Neural progenitor cell (in vitro differentiated cells): ENCODE results near the gene KLHL8. TPM values are rescaled to one million over a fixed set of nuclear protein-coding genes. Genes with fewer than 3 reads are reported as not detected.

Experiments
- DNase-seq: peaks from one replicate; pipeline ENCODE4 v3.0.0-alpha.2; 2016; ENCODE audit warnings: low spot score
- H2AFZ ChIP-seq: fragments of 200-600 bp; sonication (generic); replicated peaks from 2 replicates; pipeline ENCODE4 v1.6.1; 2016; ENCODE audit warnings: antibody characterized with exemption
- H3F3A ChIP-seq: fragments of 200-600 bp; sonication (generic); 2 replicates; pipeline ENCODE4 v1.6.1; 2016; ENCODE audit warnings: antibody characterized with exemption, low read depth
- H3K27ac ChIP-seq: fragments of 200-600 bp; sonication (generic); 2 replicates; pipeline ENCODE4 v1.5.1; 2016; ENCODE audit warnings: mild to moderate bottlenecking
- H3K27me3 ChIP-seq: fragments of 200-600 bp; sonication (generic); 2 replicates; pipeline ENCODE4 v1.6.1; 2016; ENCODE audit warnings: mild to moderate bottlenecking, moderate library complexity
- H3K36me3 ChIP-seq: fragments of 200-600 bp; sonication (generic); 2 replicates; pipeline ENCODE4 v1.5.1; 2016
- H3K4me1 ChIP-seq: fragments of 200-600 bp; sonication (generic); 2 replicates; pipeline ENCODE4 v1.6.1; 2016; ENCODE audit warnings: mixed run types
- H3K4me2 ChIP-seq: fragments of 200-600 bp; sonication (generic); 2 replicates; pipeline ENCODE4 v1.6.1; 2016
- H3K4me3 ChIP-seq: fragments of 200-600 bp; sonication (generic); 2 replicates; pipeline ENCODE4 v1.5.1; 2016
- H3K79me2 ChIP-seq: fragments of 200-600 bp; sonication (generic); 2 replicates; pipeline ENCODE4 v1.6.1; 2016; ENCODE audit warnings: low read depth
- H3K9ac ChIP-seq: fragments of 200-600 bp; sonication (generic); 2 replicates; pipeline ENCODE4 v1.6.1; 2016
- H3K9me3 ChIP-seq: fragments of 200-600 bp; sonication (generic); 2 replicates; pipeline ENCODE4 v1.5.1; 2016; ENCODE audit warnings: low read depth
- H4K20me1 ChIP-seq: fragments of 200-600 bp; sonication (generic); 2 replicates; pipeline ENCODE4 v1.6.1; 2016; ENCODE audit warnings: low read depth
- H3K27ac Mint-ChIP-seq: 3 replicates; pipeline ENCODE4 v1.8.0; 2021; ENCODE audit warnings: mixed read lengths
- H3K27me3 Mint-ChIP-seq: 2 replicates; pipeline ENCODE4 v1.8.0; 2022; ENCODE audit warnings: low read depth, mild to moderate bottlenecking, inconsistent platforms, moderate library complexity, mixed read lengths; ENCODE audit not compliant: insufficient read depth
- H3K36me3 Mint-ChIP-seq: 3 replicates; pipeline ENCODE4 v1.8.0; 2021; ENCODE audit warnings: mixed read lengths
- H3K4me1 Mint-ChIP-seq: 3 replicates; pipeline ENCODE4 v1.8.0; 2021; ENCODE audit warnings: mixed read lengths
- H3K4me3 Mint-ChIP-seq: 3 replicates; pipeline ENCODE4 v1.8.0; 2021; ENCODE audit warnings: mild to moderate bottlenecking, moderate library complexity, mixed read lengths
- H3K9me3 Mint-ChIP-seq: 3 replicates; pipeline ENCODE4 v1.8.0; 2020; ENCODE audit warnings: mixed read lengths
- CTCF ChIP-seq: fragments of 200-600 bp; sonication (generic); IDR thresholded peaks from 2 replicates; pipeline ENCODE4 v1.5.1; 2017; ENCODE audit warnings: antibody characterized with exemption, mild to moderate bottlenecking
- EZH2 ChIP-seq: fragments of 200-600 bp; sonication (generic); IDR thresholded peaks from 2 replicates; pipeline ENCODE4 v1.6.1; 2017; ENCODE audit warnings: antibody characterized with exemption, mild to moderate bottlenecking, moderate library complexity
- EZH2phosphoT487 ChIP-seq: fragments of 200-600 bp; sonication (generic); IDR thresholded peaks from 2 replicates; pipeline ENCODE4 v1.6.1; 2017; ENCODE audit warnings: antibody characterized with exemption
- total RNA-seq: library from RNA; depleted of rRNA; stranded (reverse); fragments of >200 nt; gene quantifications from 2 replicates; pipeline ENCODE4 v1.2.3, GENCODE V29; 2015; ENCODE audit warnings: low replicate concordance

Gene KLHL8
- total RNA-seq, 1 donor from 2014 or later: 20.3 TPM

DNA sequence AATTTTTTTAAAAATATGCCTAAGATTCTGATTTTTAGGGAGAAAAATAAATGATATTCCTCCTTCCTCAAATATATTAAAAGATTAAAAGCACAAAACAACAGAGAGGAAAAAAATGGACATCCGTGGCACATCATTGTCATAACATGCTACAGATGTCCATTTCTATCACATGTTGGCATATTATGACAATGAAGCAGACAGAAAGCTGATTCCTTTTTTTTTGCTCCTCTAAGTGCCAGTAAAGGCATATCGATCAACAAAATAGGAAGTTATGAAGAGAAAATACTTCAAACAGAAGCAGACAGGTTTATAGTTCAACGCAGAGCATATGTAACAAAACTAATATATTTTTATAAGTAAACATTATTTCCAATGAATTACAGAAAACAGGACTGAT lies 11.2 kb downstream of the KLHL8 start:
- H3K4me1 Mint-ChIP-seq: no peaks in the 10 kb centered on the region
- peaks cover 88% of the 10 kb centered on the region for H3K79me2 ChIP-seq
- H3K36me3 ChIP-seq: no peaks in the 10 kb centered on the region
- H3K27me3 Mint-ChIP-seq: no peaks in the 10 kb centered on the region
- TF ChIP-seq EZH2: no peak
- no peak for TF ChIP-seq CTCF
- TF ChIP-seq EZH2phosphoT487: no peak
- H3K4me3 Mint-ChIP-seq: no peak overlapping the region
- H3K9me3 ChIP-seq: no peaks in the 10 kb centered on the region
- H3K9me3 Mint-ChIP-seq: peaks cover 17% of the 10 kb centered on the region
- H4K20me1 ChIP-seq: peaks cover 7% of the 10 kb centered on the region
- no peak overlapping the region for H3K27ac ChIP-seq
- no peak overlapping the region for H2AFZ ChIP-seq
- H3K36me3 Mint-ChIP-seq: peaks cover 27% of the 10 kb centered on the region
- no peak overlapping the region for H3K4me2 ChIP-seq
- no peak overlapping the region for H3K27ac Mint-ChIP-seq
- no peaks in the 10 kb centered on the region for H3F3A ChIP-seq
- H3K9ac ChIP-seq: no peak overlapping the region
- no peak overlapping the region for H3K4me3 ChIP-seq
- no peak for DNase-seq
- H3K4me1 ChIP-seq: no peaks in the 10 kb centered on the region
- no peaks in the 10 kb centered on the region for H3K27me3 ChIP-seq

DNA sequence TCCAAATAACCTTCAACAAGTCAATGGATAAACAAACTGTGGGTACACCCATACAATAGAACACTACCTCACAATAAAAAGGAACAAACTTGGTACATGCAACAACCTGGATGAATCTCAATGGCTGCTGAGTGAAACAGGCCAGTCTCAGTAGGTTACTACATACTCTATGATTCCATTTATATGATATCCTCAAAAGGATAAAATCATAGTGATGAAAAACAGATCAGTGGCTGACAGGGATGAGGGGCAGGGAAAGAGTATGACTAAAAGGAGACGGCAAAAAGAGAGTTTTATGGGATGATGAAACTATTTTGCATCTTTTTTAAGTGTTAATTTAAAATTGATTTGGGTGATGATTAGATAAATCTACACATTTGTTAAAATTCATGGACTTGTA lies 15.9 kb downstream of the KLHL8 start:
- H3F3A ChIP-seq: no peaks in the 10 kb centered on the region
- H3K4me1 Mint-ChIP-seq: no peaks in the 10 kb centered on the region
- peaks cover 95% of the 10 kb centered on the region for H3K79me2 ChIP-seq
- peaks cover 40% of the 10 kb centered on the region for H3K36me3 Mint-ChIP-seq
- H4K20me1 ChIP-seq: no peaks in the 10 kb centered on the region
- H3K36me3 ChIP-seq: no peaks in the 10 kb centered on the region
- H3K4me3 Mint-ChIP-seq: no peak overlapping the region
- no peak for DNase-seq
- H3K4me2 ChIP-seq: no peak overlapping the region
- H3K27me3 ChIP-seq: no peaks in the 10 kb centered on the region
- peaks cover 40% of the 10 kb centered on the region for H3K9me3 Mint-ChIP-seq
- no peak overlapping the region for H3K27ac ChIP-seq
- H2AFZ ChIP-seq: no peak overlapping the region
- H3K27me3 Mint-ChIP-seq: no peaks in the 10 kb centered on the region
- no peak for TF ChIP-seq EZH2phosphoT487
- no peak for TF ChIP-seq EZH2
- TF ChIP-seq CTCF: no peak
- H3K4me3 ChIP-seq: no peak overlapping the region
- H3K27ac Mint-ChIP-seq: no peak overlapping the region
- H3K9ac ChIP-seq: no peak overlapping the region
- no peaks in the 10 kb centered on the region for H3K9me3 ChIP-seq
- no peaks in the 10 kb centered on the region for H3K4me1 ChIP-seq

DNA sequence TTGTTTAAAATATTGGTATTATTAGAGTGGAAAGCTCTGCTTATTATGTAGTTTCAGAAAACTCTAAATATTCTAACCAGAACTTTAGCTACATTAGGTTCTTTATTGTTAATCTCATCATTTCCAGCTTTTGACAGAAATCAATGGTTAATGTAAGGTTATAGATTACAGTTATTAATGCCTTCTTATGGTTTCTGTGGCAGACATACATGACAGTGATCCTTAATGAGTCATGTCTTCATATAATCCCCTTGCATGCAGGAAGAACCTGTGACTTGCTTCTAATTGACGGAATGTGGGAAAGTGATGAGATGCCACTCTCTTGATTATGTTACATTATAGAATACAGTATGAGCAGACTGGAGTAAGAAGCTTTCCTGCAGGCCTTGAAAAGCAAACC lies 23.5 kb downstream of the KLHL8 start:
- Mint-ChIP-seq H3K4me3 (no peak overlapping the region), H3K36me3 (peaks cover 11% of the 10 kb centered on the region), H3K27ac (no peak overlapping the region), H3K9me3 (peaks cover 17% of the 10 kb centered on the region), H3K27me3 (no peaks in the 10 kb centered on the region), H3K4me1 (no peaks in the 10 kb centered on the region)
- H4K20me1 ChIP-seq: peaks cover 5% of the 10 kb centered on the region
- no peaks in the 10 kb centered on the region for H3K4me1 ChIP-seq
- H3K27ac ChIP-seq: no peak overlapping the region
- no peak overlapping the region for H2AFZ ChIP-seq
- no peak overlapping the region for H3K9ac ChIP-seq
- peaks cover 68% of the 10 kb centered on the region for H3K79me2 ChIP-seq
- no peak overlapping the region for H3K4me2 ChIP-seq
- H3K9me3 ChIP-seq: no peaks in the 10 kb centered on the region
- H3K4me3 ChIP-seq: no peak overlapping the region
- no peaks in the 10 kb centered on the region for H3F3A ChIP-seq
- no peaks in the 10 kb centered on the region for H3K36me3 ChIP-seq
- no peaks in the 10 kb centered on the region for H3K27me3 ChIP-seq
- DNase-seq: no peak
- TF ChIP-seq EZH2phosphoT487 (no peak), CTCF (no peak), EZH2 (no peak)

- Histone ChIP-seq H3K27me3 (no peaks in the 10 kb centered on the region), H3K4me1 (no peaks in the 10 kb centered on the region), H3K4me3 (no peak overlapping the region), H3F3A (no peaks in the 10 kb centered on the region), H4K20me1 (peaks cover 5% of the 10 kb centered on the region), H3K27ac (no peak overlapping the region), H2AFZ (no peak overlapping the region), H3K4me2 (no peak overlapping the region), H3K79me2 (peaks cover 61% of the 10 kb centered on the region), H3K36me3 (no peaks in the 10 kb centered on the region), H3K9ac (no peak overlapping the region), H3K9me3 (no peaks in the 10 kb centered on the region)
- no peaks in the 10 kb centered on the region for H3K27me3 Mint-ChIP-seq
- no peak for DNase-seq
- no peak overlapping the region for H3K27ac Mint-ChIP-seq
- no peak for TF ChIP-seq EZH2phosphoT487
- H3K4me1 Mint-ChIP-seq: no peaks in the 10 kb centered on the region
- H3K36me3 Mint-ChIP-seq: peaks cover 8% of the 10 kb centered on the region
- peaks cover 13% of the 10 kb centered on the region for H3K9me3 Mint-ChIP-seq
- no peak overlapping the region for H3K4me3 Mint-ChIP-seq
Observed at GRCh38 chr4:87196146-87196545, 24.3 kb downstream of the KLHL8 start.
